Activated CD8-positive, alpha-beta memory T cell treated with anti-CD3 and anti-CD28 coated beads, Interleukin-2, amount 50 U/mL, for 4 hours (primary cell): ENCODE measurements around the gene EXOC6.
"Not testable (repeated sequence)": the region's sequence is repeated elsewhere in the genome, so short reads cannot be mapped to it uniquely, and the experiment has no call there.

Experiments used
- DNase-seq: peaks from one replicate; pipeline ENCODE4 v3.0.0-alpha.2; 2020

EXOC6 gene

GRCh38 chr10:92957223-92958010 lies 109.1 kb downstream of the EXOC6 start:
- DNase-seq = no peak

GRCh38 chr10:92961638-92962037 lies 113.3 kb downstream of the EXOC6 start:
- DNase-seq = no peak

GRCh38 chr10:92965314-92965713 lies 117.0 kb downstream of the EXOC6 start:
- DNase-seq = no peak

- no peak for DNase-seq
Measured at GRCh38 chr10:92967641-92968040, 119.3 kb downstream of the EXOC6 start.

GRCh38 chr10:92969151-92969550 lies 120.8 kb downstream of the EXOC6 start:
- no peak for DNase-seq

- DNase-seq = no peak
Measured at GRCh38 chr10:92970301-92971070, 122.2 kb downstream of the EXOC6 start.

GRCh38 chr10:92972066-92972870 lies 123.9 kb downstream of the EXOC6 start:
- DNase-seq = no peak

- DNase-seq = no peak
Measured at GRCh38 chr10:92972886-92973285, 124.6 kb downstream of the EXOC6 start.

- not testable (repeated sequence) for DNase-seq
Measured at GRCh38 chr10:92976278-92976677, 128.0 kb downstream of the EXOC6 start.

- DNase-seq = no peak
Measured at GRCh38 chr10:92989250-92989649, 140.9 kb downstream of the EXOC6 start.

- DNase-seq = no peak
Measured at GRCh38 chr10:92990615-92991014, 142.3 kb downstream of the EXOC6 start.

- no peak for DNase-seq
Measured at GRCh38 chr10:92991513-92991912, 143.2 kb downstream of the EXOC6 start.

- DNase-seq = no peak
Measured at GRCh38 chr10:92993699-92994272, 145.5 kb downstream of the EXOC6 start.

GRCh38 chr10:92995509-92995908 lies 147.2 kb downstream of the EXOC6 start:
- no peak for DNase-seq

GRCh38 chr10:92997620-92998019 lies 149.3 kb downstream of the EXOC6 start:
- no peak for DNase-seq

- DNase-seq = no peak
Measured at GRCh38 chr10:92999191-92999590, 150.9 kb downstream of the EXOC6 start.

- no peak for DNase-seq
Measured at GRCh38 chr10:93006435-93007039, 158.2 kb downstream of the EXOC6 start.

GRCh38 chr10:93015722-93016121 lies 167.4 kb downstream of the EXOC6 start:
- DNase-seq = no peak

GRCh38 chr10:93023013-93023650 lies 174.8 kb downstream of the EXOC6 start:
- DNase-seq = no peak

GRCh38 chr10:93026072-93026471 lies 177.8 kb downstream of the EXOC6 start:
- no peak for DNase-seq

- no peak for DNase-seq
Measured at GRCh38 chr10:93027508-93027907, 179.2 kb downstream of the EXOC6 start.

- DNase-seq = no peak
Measured at GRCh38 chr10:93028883-93029282, 180.6 kb downstream of the EXOC6 start.
